Activated T-cell treated with anti-CD3 and anti-CD28 coated beads for 4 hours (primary cell): ENCODE data around the gene TXN.
"Not testable (repeated sequence)": the region's sequence is repeated elsewhere in the genome, so short reads cannot be mapped to it uniquely, and the experiment has no call there.

Source experiments
- DNase-seq: peaks from one replicate; pipeline ENCODE4 v3.0.0-alpha.2; 2020

Gene TXN

GRCh38 chr9:110255463-110256379 lies 586 bp downstream of the TXN start:
- peak; percentile 17 for DNase-seq

DNA sequence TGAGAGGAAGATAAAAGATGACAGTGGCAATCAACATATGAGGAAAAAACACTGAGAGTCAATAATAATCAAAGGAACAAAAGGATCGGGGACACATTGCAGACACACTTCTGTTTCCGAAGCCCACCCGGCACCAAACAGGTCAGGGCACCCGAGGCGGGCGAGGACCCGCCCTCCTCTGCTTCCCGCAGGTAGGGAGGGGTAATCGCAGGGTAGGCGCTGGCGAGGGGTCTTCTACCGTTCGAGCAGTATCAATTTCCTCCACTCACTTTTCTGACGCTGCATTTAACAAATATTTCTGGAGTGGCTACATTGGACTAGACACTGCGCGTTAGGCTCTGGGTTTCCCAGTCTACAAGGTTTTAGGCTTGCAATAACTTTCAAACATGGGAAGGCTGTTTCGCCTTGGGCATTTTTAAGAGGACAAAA lies 1.3 kb downstream of the TXN start:
- DNase-seq = no peak

DNA sequence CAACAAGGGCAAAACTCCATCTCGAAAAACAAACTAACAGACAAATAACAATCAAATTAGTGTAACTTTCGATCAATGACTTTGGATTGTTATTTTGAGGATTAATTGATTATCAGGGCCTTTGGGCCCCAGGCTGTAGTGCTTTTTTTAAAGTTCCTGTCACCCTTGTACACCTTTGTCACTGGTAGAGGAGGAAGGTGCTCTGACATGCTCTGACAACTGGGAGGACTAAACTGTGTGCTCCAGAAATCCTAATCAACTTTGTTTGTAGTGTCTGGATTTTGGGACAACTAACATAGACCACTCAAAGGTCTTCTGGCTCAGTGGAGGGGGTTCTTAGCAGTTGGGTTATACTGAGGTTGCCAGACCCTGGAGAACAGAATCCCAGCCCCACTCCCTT lies 1.8 kb downstream of the TXN start:
- no peak for DNase-seq

DNA sequence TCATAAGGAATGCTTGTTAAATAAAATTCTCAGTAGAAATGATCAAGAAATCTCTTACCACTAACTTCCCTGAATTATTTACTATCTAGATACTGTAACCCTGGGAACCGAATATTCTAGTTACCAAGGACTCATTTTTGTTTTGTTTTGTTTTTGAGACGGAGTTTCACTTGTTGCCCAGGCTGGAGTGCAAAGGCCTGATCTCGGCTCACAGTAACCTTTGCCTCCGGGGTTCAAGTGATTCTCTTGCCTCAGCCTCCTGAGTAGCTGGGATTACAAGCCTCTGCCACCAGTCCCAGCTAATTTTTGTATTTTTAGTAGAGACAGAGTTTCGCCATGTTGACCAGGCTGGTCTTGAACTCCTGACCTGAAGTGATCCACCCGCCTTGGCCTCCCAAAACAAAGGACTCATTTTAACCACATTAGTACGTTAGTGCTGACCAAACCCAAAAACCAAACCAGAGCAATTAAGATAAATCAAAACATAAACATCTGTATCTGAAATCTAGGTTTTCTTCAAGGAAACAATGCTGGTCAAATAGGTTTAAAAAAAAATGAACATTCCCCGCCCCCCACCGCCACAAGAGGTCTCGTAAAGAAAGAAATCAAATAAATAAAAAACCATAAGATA lies 3.7 kb downstream of the TXN start:
- no peak for DNase-seq

GRCh38 chr9:110251770-110252169 lies 4.5 kb downstream of the TXN start:
- DNase-seq = not testable (repeated sequence)

DNA sequence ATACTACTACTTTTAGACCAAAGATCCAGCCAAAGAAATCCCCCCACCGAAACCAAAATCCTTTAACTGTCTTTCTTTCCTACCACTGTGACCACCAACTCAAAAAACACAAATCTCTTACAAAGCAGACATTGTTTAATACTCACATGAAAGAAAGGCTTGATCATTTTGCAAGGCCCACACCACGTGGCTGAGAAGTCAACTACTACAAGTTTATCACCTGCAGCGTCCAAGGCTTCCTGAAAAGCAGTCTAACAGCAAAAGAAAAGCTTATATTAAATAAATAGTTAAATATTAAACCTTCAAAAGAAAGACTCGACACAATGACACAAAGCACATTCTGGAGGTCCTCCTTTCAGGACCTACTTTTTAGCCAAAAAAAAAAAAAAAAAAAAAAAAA lies 5.1 kb downstream of the TXN start:
- no peak for DNase-seq

DNA sequence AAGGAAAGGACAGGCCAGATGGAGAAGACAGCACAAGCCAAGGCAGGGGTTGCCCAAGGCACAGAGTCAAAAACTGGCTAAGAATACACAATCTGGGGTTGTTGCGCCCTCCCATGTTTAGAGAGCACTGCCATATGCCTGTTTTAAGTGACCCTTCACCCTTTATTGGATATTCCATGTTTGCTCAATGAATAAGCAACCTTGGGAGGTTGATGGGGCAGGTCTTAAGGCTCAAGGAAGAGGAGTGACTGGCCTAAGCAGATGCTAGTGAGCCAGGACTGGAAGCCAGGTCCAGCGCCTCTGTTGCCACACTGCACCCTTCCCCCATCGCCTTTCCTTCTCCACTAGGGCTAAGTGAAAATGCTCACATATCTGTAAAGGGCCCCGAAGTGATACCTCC lies 6.7 kb downstream of the TXN start:
- DNase-seq = no peak

DNA sequence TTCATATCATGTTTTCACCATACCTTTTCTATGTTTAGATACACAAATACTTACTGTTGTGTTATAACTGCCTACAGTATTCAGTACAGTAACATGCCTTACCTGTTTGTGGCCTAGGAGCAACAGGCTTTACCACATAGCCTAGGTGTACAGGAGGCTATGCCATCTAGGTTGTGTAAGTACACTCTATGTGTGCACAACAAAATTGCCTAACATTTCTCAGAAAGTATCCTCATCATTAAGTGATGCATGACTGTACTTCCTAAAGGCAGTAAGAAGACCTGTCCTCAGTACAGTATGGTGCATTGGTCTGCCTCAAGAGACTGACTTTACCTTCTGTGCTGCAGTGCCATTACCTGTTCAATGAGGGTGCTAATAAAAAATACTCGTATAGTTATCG lies 7.9 kb downstream of the TXN start:
- DNase-seq = no peak

DNA sequence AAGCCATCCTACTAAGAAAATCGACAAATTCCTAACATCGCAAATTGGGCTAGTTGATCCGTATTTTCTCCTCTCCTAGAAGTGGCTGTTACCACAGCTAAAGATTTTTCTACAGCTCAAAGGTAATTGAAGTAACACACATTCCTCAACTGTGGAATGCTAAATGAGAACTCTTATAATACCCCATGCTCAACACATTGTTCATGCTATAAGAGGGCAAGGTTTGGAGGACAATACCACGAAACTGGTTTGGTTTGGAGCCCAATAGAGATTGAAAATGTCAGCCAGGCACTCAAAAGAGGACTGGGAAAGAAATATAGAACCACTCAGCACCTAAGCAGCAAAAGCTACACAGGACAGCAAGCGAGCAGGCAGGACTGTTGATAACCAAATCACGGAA lies 10.1 kb downstream of the TXN start:
- no peak for DNase-seq

GRCh38 chr9:110244616-110245015 lies 11.7 kb downstream of the TXN start:
- no peak for DNase-seq

DNA sequence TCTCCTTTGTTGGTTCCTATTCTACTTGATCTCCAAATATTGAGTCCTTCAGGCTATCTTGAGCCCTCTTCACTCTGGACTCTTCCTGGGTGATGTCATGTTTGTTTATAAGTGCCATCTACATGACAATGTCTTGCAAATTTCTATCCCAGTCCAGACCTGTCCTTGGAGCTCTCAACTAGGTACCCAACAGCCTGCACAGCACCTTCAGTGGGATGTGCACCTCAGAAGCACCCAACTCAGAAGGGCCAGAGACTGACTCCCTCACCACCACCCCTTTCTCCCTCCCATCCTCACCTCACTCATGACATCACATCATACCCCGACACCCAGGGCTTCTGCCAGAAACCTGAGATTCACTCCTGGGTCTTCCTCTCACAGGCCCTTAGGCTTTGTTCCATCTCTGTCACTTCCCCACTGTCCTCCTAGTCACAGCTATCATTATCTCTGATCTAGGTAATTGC lies 14.4 kb downstream of the TXN start:
- DNase-seq = no peak

- DNase-seq = no peak
Observed at GRCh38 chr9:110241260-110241857, 14.9 kb downstream of the TXN start.

DNA sequence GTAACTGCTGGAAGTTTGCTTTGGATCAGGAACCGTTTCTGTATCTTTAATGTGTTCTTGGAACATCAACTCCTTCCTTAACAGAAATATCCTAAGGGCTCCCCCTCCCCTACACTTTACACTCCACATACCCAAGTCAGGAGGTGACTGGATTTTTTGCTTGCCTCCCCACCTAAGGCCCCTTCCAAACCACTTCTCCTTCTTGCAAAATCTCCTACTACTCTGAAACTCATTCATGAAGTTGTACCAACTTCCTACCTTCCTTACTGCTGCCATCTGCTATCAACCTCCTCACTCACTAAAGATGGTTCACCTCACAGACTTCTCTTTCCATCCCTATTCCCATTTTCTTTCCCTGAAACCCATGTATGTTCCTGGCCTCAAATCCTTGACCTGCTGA lies 16.1 kb downstream of the TXN start:
- no peak for DNase-seq

DNA sequence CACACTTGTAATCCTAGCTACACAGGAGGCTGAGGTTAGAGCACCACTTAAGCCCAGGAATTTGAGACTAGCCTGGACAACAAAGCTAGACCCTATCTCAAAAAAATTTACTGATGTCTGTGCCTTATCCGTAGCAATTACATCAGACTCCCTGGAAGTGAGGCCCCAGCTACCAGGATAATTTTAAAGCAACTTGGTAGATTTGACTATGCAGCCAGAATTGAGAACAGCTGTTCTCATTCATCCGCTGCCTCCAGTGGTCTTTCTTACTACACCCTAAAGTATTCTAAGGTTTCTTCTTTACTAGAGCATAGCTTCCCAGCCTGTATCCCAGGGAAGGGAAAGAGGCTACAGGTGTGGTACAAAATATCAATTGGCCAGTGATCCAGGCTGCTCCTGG lies 28.0 kb downstream of the TXN start:
- DNase-seq = no peak

DNA sequence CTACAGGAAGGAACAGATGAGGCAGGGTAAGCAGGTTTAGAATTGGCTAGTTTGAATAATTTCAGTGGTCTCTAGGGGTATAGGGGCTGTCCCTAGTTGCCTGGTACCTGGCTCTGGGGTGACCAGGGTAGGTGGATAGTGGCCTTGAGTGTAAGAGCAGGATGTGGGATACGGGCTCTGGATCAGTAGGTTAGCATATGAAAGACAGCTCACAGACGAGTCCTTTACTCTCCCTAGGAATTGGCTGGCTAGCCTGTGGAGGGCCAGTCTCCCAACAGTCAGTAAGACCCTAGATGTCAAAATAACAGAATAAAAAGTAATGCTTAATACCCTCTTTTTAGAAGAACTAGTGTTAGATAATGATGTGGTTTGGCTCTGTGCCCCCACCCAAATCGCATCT lies 31.7 kb downstream of the TXN start:
- no peak for DNase-seq

- DNase-seq = no peak
Observed at GRCh38 chr9:110220809-110221208, 35.5 kb downstream of the TXN start.

- DNase-seq = no peak
Observed at GRCh38 chr9:110217656-110218099, 38.6 kb downstream of the TXN start.

DNA sequence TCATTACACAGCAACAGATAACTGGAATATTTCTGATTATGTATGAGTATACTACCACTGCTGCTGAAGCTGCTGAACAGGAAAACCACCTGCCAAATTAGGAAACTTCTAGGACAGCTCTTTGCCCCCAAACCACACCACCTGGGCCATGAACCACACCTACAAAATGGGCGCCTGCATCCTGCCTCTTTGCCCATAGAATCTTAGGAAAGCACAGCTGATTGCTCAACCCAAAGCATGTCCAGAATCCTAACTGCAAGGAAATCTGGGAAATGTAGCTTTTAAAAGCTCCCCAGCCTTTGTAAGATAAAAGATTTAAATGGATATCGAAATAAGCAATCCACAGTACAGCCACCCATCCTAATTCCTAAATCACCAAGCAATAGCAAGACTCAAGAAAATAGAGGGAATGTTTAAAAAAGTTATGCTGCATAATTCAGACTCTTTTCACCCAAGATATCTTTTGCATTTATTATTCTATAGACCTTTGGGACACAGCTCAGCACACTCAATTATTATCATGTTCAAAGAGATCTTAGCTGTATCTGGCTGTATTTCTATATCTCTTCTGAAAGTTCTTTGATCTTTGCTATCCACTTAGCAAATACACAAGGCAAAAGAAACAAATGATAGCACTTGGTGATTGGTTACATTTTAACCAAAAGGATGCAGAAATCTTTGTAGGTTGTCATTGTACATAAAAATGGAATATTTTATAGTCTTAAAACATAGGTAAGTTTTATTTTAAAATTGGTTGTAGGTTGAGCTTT lies 41.5 kb downstream of the TXN start:
- DNase-seq = no peak

DNA sequence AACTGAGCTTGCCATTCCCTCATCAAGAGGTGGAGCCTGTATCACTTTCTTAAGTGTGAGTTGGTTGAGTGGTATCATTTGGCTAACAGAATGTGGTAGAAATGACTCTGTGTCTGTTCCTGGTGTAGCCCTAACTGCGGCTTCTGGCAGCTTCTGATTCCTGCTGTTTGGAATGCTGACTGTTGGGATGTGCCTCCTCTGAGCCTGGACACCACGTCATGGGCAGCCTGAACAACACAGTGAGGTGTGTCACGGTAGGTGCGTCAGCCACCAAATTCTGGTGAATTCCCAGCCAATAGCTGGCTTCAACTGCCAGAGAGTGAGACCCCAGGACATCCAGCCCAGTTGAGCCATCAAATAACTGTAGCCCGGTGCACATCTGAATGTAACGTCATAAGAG lies 42.2 kb downstream of the TXN start:
- DNase-seq = no peak

- no peak for DNase-seq
Observed at GRCh38 chr9:110213413-110214044, 42.8 kb downstream of the TXN start.

DNA sequence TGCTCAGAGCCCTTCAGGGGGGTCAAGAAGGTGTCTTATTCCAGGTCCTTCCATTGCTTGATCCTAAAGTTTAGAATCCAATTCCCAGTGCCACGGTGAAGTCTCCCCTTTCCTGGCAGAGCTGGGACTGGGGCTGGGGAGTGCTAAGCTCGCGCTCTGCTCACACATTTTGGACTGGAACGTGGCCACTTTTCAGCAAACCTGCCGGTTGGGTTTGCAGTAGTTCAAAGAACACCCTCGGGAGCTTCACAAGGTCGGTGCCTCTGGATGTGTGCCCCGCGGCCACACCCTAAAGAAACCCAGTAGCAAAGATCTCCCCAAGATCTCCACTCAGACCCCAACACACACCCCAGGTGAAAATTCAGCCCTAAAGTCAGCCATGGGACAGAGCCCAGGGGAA lies 48.3 kb downstream of the TXN start, which contains the start of gene C9orf152:
C9orf152 (minus strand) TSS at position 129 of the 400 bp plus-strand sequence. CDS start 580 bp downstream, outside the sequence.
- DNase-seq = no peak

DNA sequence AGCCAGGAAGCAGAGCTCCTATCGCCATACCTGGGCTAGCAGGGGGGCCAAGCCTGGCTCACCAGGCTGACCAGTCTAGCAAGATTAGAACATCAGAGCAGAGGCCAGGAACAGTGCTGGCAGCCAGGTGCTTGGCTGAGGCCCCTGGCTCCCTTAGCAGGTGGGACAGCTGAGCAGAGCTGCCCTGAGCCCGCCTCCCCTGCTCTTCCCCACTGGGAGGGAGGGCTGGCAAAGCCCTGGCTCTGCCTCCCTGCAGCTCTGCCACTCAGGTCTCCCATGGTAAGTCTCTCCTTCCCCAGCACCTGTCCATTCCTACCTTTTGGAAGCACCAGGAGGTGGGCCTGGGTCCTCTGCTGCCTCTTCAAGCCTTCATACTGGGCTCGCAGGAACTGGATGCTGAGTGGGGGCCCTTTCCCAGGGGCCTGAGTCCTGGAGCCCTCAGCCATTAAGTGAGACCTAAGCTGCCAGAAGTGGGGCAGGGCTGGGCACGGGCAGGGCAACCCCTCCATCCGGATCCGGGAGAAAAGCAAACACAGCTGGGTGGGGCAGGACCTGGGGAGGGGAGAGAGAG lies 49.2 kb downstream of the TXN start:
- no peak for DNase-seq
